SKM-1 (cell line): ENCODE results near the gene MYO5C.

Experiments used
- DNase-seq: peaks from one replicate; lab custom pipeline; 2025; ENCODE audit not compliant: unreplicated experiment; lab: John Stamatoyannopoulos, UW

The MYO5C gene

GRCh38 chr15:52295421-52296001 lies at the start of gene MYO5C:
Gene MYO5C, minus strand, starts transcription at chr15:52295804. Its CDS starts 168 bp downstream, at chr15:52295636.
- no peak for DNase-seq

- DNase-seq = no peak
Observed at GRCh38 chr15:52344592-52344991, 49.0 kb upstream of the MYO5C start.

- DNase-seq = no peak
Observed at GRCh38 chr15:52343831-52344230, 48.2 kb upstream of the MYO5C start.

- no peak for DNase-seq
Observed at GRCh38 chr15:52340093-52340492, 44.5 kb upstream of the MYO5C start.

- no peak for DNase-seq
Observed at GRCh38 chr15:52338891-52339290, 43.3 kb upstream of the MYO5C start.

GRCh38 chr15:52338058-52338457 lies 42.5 kb upstream of the MYO5C start:
- DNase-seq = no peak

GRCh38 chr15:52337198-52337853 lies 41.7 kb upstream of the MYO5C start:
- DNase-seq = no peak

- no peak for DNase-seq
Observed at GRCh38 chr15:52336529-52336928, 40.9 kb upstream of the MYO5C start.

- no peak for DNase-seq
Observed at GRCh38 chr15:52334491-52335160, 39.0 kb upstream of the MYO5C start.

GRCh38 chr15:52331490-52332240 lies 36.1 kb upstream of the MYO5C start:
- DNase-seq = peak; percentile 13

- DNase-seq = no peak
Observed at GRCh38 chr15:52329987-52330386, 34.4 kb upstream of the MYO5C start.

GRCh38 chr15:52329150-52329549 lies 33.5 kb upstream of the MYO5C start:
- DNase-seq = no peak

GRCh38 chr15:52328680-52329079 lies 33.1 kb upstream of the MYO5C start:
- DNase-seq = no peak

GRCh38 chr15:52326756-52327155 lies 31.2 kb upstream of the MYO5C start:
- no peak for DNase-seq

GRCh38 chr15:52324109-52324508 lies 28.5 kb upstream of the MYO5C start:
- no peak for DNase-seq

- DNase-seq = no peak
Observed at GRCh38 chr15:52318729-52319500, 23.3 kb upstream of the MYO5C start.

GRCh38 chr15:52317688-52318087 lies 22.1 kb upstream of the MYO5C start:
- no peak for DNase-seq

GRCh38 chr15:52317022-52317421 lies 21.4 kb upstream of the MYO5C start:
- no peak for DNase-seq

- no peak for DNase-seq
Observed at GRCh38 chr15:52309154-52309548, 13.5 kb upstream of the MYO5C start.

- no peak for DNase-seq
Observed at GRCh38 chr15:52308446-52309153, 13.0 kb upstream of the MYO5C start.
